ENCODE results near the gene COQ10A. TPM values are rescaled to one million over a fixed set of nuclear protein-coding genes. Genes with fewer than 3 reads are reported as not detected.

The COQ10A gene
- total and polyA plus RNA-seq, 4 donors = 3.2 to 40.7 (median 15.5) TPM

DNA sequence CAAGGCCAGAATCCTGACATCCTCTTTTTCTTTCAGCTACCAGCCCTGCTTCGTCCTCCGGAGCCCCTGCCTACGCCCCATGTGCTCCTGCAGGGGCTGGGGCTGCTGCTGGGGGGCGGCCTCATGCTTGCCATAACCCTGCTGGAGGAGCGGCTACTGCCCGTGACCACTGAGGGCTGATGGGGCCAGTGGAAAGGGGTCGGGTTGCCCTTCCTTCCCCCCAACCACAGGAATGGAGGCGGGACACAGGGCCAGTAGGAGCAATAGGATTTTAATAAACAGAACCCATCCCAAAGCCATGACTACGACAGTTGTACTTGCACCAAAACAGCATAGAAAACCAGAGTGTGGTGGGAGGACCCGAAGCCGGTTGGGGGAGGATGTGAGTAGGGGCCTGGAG lies 29.2 kb upstream of the COQ10A start:
- Histone ChIP-seq H3K27ac (ENCODE audit: low read depth in 1 of 2, low read length in 2 of 2) (no peak overlapping the region), H3K36me3 (ENCODE audit: control insufficient read depth in 4 of 4, insufficient read depth in 3 of 4, low read depth in 1 of 4, low read length in 3 of 4) (peaks cover 0 to 41% (median 12%) of the 10 kb centered on the region in 4 donors), H3K9me3 (ENCODE audit: control insufficient read depth in 4 of 4, low read length in 3 of 4) (no peaks in the 10 kb centered on the region), H3K4me1 (ENCODE audit: control insufficient read depth in 4 of 4, insufficient read depth in 4 of 4, low read length in 3 of 4) (peaks cover 0 to 12% (median 7%) of the 10 kb centered on the region in 4 donors), H3K27me3 (ENCODE audit: control insufficient read depth in 4 of 4, insufficient read depth in 4 of 4, low read length in 3 of 4) (no peaks in the 10 kb centered on the region), H3K4me3 (ENCODE audit: low read depth in 1 of 3, low read length in 3 of 3) (no peak overlapping the region), H3K9ac (ENCODE audit: low read depth in 1 of 2, low read length in 2 of 2) (no peak overlapping the region)
- 86% methylated on average over 11 of the region's 11 CpGs for WGBS
- TF ChIP-seq JUND (IDR thresholded peaks at IDR 0.05) = no peak
- TF ChIP-seq, protein P1, sequence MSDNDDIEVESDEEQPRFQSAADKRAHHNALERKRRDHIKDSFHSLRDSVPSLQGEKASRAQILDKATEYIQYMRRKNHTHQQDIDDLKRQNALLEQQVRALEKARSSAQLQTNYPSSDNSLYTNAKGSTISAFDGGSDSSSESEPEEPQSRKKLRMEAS (IDR thresholded peaks at IDR 0.05) = no peak
- no peak for TF ChIP-seq GABPA (IDR thresholded peaks at IDR 0.05 in 1 of 2, conservative IDR thresholded peaks at IDR 0.05 in 1 of 2)
- no peak for TF ChIP-seq YY1 (IDR thresholded peaks at IDR 0.05)
- TF ChIP-seq HNF4A (conservative IDR thresholded peaks at IDR 0.05) = no peak
- TF ChIP-seq RAD21 (IDR thresholded peaks at IDR 0.05) = no peak
- TF ChIP-seq SP1 (IDR thresholded peaks at IDR 0.05) = no peak
- no peak for TF ChIP-seq HNF4G (IDR thresholded peaks at IDR 0.05)
- no peak for TF ChIP-seq RXRA (IDR thresholded peaks at IDR 0.05)
- TF ChIP-seq EGR1 (IDR thresholded peaks at IDR 0.05; ENCODE audit: low read depth in 2 of 2) = no peak
- DNase-seq (ENCODE audit: low spot score) = no peak

- no peak for DNase-seq (ENCODE audit: low spot score)
- no peak for TF ChIP-seq GABPA (IDR thresholded peaks at IDR 0.05 in 1 of 2, conservative IDR thresholded peaks at IDR 0.05 in 1 of 2)
- no peak for TF ChIP-seq HNF4A (conservative IDR thresholded peaks at IDR 0.05)
- no peak for TF ChIP-seq SP1 (IDR thresholded peaks at IDR 0.05)
- TF ChIP-seq YY1 (IDR thresholded peaks at IDR 0.05) = no peak
- no peaks in the 10 kb centered on the region for H3K27me3 ChIP-seq (ENCODE audit: control insufficient read depth in 4 of 4, insufficient read depth in 4 of 4, low read length in 3 of 4)
- no peak overlapping the region for H3K4me3 ChIP-seq (ENCODE audit: low read depth in 1 of 3, low read length in 3 of 3)
- H3K27ac ChIP-seq (ENCODE audit: low read depth in 1 of 2, low read length in 2 of 2) = no peak overlapping the region
- no peak overlapping the region for H3K9ac ChIP-seq (ENCODE audit: low read depth in 1 of 2, low read length in 2 of 2)
- peaks cover 0 to 3% (median 0%) of the 10 kb centered on the region in 4 donors for H3K4me1 ChIP-seq (ENCODE audit: control insufficient read depth in 4 of 4, insufficient read depth in 4 of 4, low read length in 3 of 4)
- peaks cover 19 to 67% (median 33%) of the 10 kb centered on the region in 4 donors for H3K36me3 ChIP-seq (ENCODE audit: control insufficient read depth in 4 of 4, insufficient read depth in 3 of 4, low read depth in 1 of 4, low read length in 3 of 4)
- H3K9me3 ChIP-seq (ENCODE audit: control insufficient read depth in 4 of 4, low read length in 3 of 4) = no peaks in the 10 kb centered on the region
- 93% methylated on average over 9 of the region's 9 CpGs for WGBS
Observed at GRCh38 chr12:56241424-56242303, 25.1 kb upstream of the COQ10A start.

GRCh38 chr12:56242986-56243385 lies 23.8 kb upstream of the COQ10A start:
- H3K4me1 ChIP-seq (ENCODE audit: control insufficient read depth in 4 of 4, insufficient read depth in 4 of 4, low read length in 3 of 4) = peaks cover 0 to 3% (median 0%) of the 10 kb centered on the region in 4 donors
- TF ChIP-seq SP1 (IDR thresholded peaks at IDR 0.05) (no peak), RXRA (IDR thresholded peaks at IDR 0.05) (no peak), TAF1 (conservative IDR thresholded peaks at IDR 0.05) (no peak), FOXA2 (IDR thresholded peaks at IDR 0.05) (no peak), NR2F2 (IDR thresholded peaks at IDR 0.05) (no peak), YY1 (IDR thresholded peaks at IDR 0.05) (no peak)
- TF ChIP-seq, protein P1 (IDR thresholded peaks at IDR 0.05) = no peak
- TF ChIP-seq, protein P2, sequence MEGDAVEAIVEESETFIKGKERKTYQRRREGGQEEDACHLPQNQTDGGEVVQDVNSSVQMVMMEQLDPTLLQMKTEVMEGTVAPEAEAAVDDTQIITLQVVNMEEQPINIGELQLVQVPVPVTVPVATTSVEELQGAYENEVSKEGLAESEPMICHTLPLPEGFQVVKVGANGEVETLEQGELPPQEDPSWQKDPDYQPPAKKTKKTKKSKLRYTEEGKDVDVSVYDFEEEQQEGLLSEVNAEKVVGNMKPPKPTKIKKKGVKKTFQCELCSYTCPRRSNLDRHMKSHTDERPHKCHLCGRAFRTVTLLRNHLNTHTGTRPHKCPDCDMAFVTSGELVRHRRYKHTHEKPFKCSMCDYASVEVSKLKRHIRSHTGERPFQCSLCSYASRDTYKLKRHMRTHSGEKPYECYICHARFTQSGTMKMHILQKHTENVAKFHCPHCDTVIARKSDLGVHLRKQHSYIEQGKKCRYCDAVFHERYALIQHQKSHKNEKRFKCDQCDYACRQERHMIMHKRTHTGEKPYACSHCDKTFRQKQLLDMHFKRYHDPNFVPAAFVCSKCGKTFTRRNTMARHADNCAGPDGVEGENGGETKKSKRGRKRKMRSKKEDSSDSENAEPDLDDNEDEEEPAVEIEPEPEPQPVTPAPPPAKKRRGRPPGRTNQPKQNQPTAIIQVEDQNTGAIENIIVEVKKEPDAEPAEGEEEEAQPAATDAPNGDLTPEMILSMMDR (IDR thresholded peaks at IDR 0.05; ENCODE audit: low read depth, low read length, missing input control) = no peak
- TF ChIP-seq, protein P3, sequence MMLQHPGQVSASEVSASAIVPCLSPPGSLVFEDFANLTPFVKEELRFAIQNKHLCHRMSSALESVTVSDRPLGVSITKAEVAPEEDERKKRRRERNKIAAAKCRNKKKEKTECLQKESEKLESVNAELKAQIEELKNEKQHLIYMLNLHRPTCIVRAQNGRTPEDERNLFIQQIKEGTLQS (IDR thresholded peaks at IDR 0.05) = no peak
- TF ChIP-seq, protein P4, sequence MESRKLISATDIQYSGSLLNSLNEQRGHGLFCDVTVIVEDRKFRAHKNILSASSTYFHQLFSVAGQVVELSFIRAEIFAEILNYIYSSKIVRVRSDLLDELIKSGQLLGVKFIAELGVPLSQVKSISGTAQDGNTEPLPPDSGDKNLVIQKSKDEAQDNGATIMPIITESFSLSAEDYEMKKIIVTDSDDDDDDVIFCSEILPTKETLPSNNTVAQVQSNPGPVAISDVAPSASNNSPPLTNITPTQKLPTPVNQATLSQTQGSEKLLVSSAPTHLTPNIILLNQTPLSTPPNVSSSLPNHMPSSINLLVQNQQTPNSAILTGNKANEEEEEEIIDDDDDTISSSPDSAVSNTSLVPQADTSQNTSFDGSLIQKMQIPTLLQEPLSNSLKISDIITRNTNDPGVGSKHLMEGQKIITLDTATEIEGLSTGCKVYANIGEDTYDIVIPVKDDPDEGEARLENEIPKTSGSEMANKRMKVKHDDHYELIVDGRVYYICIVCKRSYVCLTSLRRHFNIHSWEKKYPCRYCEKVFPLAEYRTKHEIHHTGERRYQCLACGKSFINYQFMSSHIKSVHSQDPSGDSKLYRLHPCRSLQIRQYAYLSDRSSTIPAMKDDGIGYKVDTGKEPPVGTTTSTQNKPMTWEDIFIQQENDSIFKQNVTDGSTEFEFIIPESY (IDR thresholded peaks at IDR 0.05) = no peak
- peaks cover 26 to 68% (median 40%) of the 10 kb centered on the region in 4 donors for H3K36me3 ChIP-seq (ENCODE audit: control insufficient read depth in 4 of 4, insufficient read depth in 3 of 4, low read depth in 1 of 4, low read length in 3 of 4)
- no peak for DNase-seq (ENCODE audit: low spot score)
- no peak overlapping the region for H3K4me3 ChIP-seq (ENCODE audit: low read depth in 1 of 3, low read length in 3 of 3)
- H3K27me3 ChIP-seq (ENCODE audit: control insufficient read depth in 4 of 4, insufficient read depth in 4 of 4, low read length in 3 of 4) = no peaks in the 10 kb centered on the region
- H3K9ac ChIP-seq (ENCODE audit: low read depth in 1 of 2, low read length in 2 of 2) = no peak overlapping the region
- 95% methylated on average over 13 of the region's 13 CpGs for WGBS
- H3K27ac ChIP-seq (ENCODE audit: low read depth in 1 of 2, low read length in 2 of 2) = no peak overlapping the region
- H3K9me3 ChIP-seq (ENCODE audit: control insufficient read depth in 4 of 4, low read length in 3 of 4) = no peaks in the 10 kb centered on the region
